C4-2B (cell line): ENCODE results near the gene MINDY4.
"Not testable (repeated sequence)": the region's sequence is repeated elsewhere in the genome, so short reads cannot be mapped to it uniquely, and the experiment has no call there.

Experiments used
- CTCF ChIP-seq: fragments of 450-650 bp; conservative IDR thresholded peaks from 2 replicates; pipeline ENCODE4 v1.5.1; 2017; ENCODE audit warnings: mild to moderate bottlenecking
- ZFX ChIP-seq: fragments of 450-650 bp; IDR thresholded peaks from 2 replicates; pipeline ENCODE4 v1.6.1; 2017

GRCh38 chr7:30807941-30808340 is 36.7 kb downstream of the MINDY4 start:
- TF ChIP-seq CTCF, ZFX: not testable (repeated sequence)
